ENCODE results near the gene KCNJ6.
"Not testable (repeated sequence)": the region's sequence is repeated elsewhere in the genome, so short reads cannot be mapped to it uniquely, and the experiment has no call there.

The KCNJ6 gene

DNA sequence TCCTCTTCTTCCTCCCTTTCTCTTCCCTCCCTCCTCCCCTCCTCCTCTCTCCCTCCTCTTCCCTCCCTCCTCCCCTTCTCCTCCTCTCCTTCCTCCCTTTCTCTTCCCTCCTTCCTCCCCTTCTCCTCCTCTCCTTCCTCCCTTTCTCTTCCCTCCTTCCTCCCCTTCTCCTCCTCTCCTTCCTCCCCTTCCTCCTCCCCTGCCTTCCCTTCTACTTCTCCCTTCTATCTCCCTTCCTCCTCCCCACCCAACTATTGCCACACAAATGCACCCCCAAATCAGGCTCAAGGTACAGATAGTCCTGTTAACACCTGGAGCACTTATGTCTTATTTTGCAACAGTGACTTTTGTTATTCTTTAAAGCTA lies 203.7 kb downstream of the KCNJ6 start:
- DNase-seq, result not testable (repeated sequence)

DNA sequence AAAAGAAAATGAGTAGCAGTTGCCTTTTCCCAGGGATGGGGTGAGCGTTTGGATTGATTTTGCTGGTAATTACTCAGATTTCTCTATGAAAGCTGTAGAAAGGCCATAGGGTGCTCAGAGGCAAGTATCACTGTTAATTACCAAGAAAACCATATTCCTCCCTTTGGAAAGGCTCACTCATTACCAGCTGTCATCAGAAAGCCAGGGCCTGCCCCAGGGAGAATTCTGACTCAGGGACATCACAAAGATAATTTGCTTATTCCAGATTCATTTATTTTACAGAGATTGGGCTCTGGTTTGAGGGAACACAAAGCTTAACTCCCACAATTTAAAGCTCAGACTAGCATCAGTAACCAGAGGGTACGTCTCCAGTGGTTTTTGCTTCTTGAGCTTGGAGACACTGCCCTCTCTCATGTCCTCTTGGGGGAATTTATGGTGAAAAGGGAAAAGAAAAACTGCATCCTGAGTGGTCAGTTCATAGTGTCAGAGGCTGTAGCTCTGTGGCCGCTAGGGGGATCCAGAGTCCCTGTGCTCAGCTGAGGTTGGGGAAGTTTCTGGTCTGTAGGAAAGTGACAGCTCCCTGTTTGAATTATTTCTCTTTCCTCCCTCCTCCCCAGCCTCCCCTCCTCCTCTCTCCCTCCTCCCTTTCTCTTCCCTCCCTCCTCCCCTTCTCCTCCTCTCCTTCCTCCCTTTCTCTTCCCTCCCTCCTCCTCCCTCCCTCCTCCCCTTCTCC lies 204.3 kb downstream of the KCNJ6 start:
- peak; percentile 84 for DNase-seq

DNA sequence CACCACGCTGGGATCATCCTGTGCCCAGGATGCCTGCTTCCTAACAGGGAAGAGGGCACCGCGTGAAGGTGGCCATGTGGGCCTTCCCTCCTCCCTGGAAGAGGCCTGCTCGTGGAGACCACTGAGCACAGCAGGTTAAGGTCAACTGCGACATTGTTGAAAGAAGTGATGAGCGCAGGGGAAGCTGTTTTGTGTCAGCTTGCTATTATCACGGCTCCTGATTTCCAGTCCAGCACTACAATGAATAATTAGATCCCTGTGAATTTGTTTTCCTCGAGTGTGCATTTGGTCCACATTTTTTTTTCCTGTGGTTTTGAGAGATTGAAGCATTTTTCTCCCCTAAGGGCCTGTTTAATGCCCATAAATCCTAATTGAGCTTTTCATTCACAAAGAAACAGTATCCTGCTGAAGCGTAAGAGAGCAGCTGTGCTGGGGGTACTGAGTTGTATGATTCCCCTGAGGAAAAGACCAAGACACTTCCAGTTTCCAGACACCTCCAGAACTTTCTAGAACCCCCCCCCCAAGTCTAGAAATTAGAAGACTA lies 204.9 kb downstream of the KCNJ6 start:
- no peak for DNase-seq

DNA sequence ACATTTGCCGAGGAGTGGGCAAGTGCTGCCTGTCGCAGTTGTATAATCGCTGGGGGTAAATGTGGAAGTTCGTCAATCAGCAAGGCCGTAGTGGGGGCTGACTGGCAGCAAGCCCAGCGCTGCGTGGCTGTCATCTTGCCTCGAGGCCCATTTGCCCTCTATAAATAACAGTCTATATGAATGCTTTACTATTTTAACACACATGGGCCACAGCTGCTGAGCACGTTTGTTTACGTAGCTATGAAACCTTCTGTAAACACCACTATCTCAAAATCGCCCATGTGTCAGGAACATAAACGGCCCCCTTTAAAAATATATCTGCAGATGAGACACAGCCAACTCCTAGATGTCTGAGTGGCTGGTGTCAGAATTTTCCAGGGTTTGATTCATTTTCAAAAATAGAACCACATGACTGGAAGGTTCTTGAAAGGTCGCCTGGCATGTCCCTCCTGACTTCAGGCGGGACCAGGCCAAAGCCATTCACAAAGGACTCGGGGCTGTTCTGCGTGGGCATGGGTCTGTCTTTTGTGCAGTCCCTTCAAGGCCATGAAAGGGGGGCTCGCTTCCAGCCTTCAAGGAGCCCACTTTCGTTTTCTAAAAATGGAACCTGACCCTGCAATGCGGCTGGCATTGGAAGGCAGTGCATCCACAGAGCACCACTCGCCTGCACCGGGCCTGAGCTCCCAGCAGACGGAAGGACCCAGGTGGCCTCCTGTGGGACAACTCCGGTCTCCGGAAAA lies 205.5 kb downstream of the KCNJ6 start:
- DNase-seq, result no peak

DNA sequence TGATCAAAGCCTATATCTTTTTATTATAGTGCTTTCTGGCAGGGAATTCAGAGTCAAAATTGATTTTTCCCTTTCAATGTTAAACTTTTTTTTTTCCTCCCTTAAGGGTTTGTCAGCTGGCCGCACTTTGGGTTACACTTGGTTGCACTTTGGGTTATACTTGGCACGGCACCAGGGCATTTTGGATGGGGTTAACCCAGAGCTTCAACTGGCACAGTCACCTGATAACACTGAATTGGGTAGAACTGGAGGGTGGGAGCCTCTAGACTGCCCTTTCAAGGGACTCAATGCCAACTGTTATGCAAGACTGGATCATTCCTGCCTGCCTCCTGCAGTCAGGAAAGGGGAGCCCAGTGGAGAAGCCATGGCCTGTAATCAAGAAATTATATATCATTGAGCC lies 211.5 kb downstream of the KCNJ6 start:
- DNase-seq, result no peak

GRCh38 chr21:37702241-37702640 lies 214.0 kb downstream of the KCNJ6 start:
- DNase-seq, result no peak

DNA sequence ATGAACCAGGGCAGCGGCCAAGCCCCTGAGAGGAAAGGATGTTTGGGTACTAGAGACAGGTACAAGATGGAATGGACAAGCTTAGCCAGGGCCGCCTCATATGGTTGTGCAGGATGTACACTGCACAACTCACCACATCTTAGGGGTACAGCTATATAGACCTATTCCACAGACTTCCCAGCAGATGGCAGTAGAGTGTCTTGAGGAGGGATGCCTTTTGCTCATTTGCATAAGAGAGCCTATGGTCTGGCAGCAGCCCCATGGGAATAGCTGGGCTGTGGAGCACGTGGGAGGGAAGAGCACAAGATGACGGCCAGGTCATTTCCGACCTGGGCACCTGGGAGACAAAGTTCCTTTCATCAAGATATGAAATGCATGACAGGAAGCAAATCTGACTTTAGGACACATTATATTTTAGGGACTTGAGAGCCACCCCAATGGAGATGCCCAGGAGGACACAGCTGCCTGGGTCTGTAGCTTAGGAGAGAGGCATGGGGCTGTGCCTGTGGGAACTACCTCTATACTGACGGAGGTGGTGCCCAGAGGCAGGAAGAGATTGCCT lies 215.5 kb downstream of the KCNJ6 start:
- DNase-seq, result peak; percentile 81

DNA sequence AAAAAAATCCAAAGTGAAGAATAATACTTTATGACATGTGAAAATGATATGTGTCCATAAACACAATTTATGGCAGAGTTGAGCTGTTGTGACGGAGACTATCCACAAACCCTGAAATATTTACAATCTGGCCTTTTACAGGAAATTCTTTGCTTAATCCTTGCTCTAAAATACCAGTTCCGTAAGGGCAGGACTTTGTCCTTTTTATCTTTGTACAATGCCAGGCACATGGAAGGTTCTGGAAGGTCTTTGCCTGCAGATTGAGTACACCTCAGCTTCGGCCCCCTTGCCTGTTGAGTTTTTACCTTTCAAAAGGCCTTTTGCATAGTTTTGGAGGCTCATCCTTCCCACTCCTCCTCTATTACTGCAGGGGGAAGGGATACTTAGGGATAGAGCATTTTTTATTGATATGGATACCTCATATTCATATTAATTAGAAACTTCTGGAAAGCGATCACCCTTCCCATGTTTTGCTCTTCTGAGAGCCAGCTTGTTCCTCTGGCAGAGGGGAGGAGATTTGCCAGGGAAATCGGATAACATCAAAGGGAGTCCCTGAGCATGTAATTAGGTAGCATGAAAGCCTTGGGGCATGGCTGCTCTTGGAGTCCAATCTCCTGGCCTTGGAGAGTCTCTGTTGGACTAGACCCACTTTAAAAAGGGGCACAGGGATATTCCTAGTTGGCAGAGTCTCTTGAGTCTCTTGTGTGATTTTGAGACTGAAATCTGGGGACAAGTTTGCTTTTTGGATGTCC lies 217.1 kb downstream of the KCNJ6 start:
- no peak for DNase-seq

DNA sequence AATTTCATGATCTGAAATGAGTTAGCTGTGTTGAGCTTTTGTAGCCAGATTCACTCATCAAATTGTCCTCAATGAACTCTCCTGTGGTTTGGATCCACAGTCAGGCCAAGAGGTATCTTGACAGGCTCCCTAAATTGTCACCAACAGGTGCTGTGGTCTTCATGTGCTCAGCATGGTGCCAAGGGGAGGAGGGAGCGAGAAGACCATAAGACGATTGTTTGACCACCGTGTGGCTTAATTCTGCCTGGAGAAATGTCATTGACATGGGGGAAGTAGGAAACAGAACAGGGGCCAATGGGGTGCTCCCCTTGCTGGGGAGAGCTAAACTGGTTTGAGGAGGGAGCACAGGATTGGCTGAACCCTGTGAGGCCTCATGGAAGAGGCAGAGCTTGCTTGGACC lies 219.3 kb downstream of the KCNJ6 start:
- no peak for DNase-seq

- no peak for DNase-seq
Observed at GRCh38 chr21:37695111-37695510, 221.1 kb downstream of the KCNJ6 start.

- peak; percentile 10 for DNase-seq
Observed at GRCh38 chr21:37688952-37689659, 227.2 kb downstream of the KCNJ6 start.

DNA sequence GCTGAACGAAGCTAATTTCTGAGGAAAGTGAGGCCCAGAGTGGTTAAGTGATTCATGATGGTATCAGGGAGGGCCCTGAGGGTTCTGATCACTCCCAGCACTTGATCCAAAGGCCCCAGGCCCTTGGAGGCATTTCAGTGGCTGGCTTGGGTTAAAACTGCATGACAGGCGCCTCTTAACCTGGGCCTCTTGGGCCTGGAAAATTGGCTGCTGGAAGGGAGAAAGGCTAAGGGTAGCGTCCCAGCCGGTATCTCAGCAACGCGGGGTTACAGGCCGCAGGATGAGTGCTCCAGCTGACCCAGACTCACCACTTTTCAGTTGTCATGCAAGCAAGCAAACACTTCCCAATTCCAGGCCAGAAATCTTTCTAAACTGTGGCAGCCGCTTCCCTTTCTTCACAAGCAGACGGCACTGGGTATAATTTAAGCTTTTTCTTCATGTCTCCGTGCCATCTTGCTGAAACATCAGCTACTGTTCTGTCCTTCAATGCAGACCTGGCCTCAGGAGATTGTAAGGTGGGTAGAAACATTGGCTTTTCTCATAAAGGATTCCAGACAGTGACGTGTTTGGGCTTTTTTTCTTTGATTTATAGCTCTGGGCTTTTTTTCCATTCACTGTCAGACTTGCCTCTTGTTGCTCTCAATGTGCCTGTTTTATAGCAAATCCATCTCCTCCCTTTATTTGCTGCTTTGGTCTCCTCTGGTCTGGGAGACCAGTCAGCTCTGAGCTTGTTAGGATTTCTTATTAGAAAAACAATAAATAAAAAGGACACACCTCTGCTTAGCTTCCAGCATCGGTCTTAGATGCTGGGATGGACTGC lies 229.1 kb downstream of the KCNJ6 start:
- DNase-seq, result peak; percentile 46

GRCh38 chr21:37684547-37684946 lies 231.7 kb downstream of the KCNJ6 start:
- DNase-seq, result no peak

GRCh38 chr21:37684115-37684493 lies 232.2 kb downstream of the KCNJ6 start:
- no peak for DNase-seq

DNA sequence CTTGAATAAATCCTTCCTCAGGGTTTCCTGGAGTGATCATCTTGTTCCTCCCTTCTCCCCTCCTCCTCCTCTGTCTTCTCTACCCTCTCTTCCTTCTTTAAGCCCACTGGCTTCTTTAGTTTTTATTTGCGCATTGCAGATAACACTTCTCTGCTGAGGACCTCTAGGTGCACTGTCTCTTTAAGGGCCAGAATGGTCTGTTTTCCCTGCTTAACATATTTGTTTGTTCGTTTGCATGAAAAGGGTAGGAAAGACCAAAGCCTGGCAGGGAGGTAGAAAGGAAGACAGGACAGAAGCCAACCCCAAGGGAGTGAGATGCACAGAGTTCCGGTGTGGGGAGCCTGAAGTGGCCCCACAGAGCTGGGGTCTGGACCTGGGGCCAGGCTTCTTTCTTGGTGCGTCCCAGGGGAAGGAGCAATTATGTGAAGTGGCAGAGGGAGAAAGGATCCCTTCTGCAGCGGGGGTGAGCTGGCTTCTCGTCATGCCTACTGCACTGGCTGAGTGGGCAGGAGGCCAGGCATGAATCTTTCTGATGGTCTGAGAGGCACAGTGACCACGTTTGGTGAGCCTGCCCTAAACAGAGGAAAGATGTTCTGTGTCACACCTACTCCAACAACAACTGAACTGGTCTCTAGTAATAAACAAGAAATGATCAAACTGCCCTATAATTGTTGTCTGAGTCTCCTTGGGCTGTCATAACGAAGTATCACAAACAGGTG lies 232.7 kb downstream of the KCNJ6 start:
- DNase-seq, result no peak

GRCh38 chr21:37682966-37683365 lies 233.3 kb downstream of the KCNJ6 start:
- DNase-seq, result no peak

DNA sequence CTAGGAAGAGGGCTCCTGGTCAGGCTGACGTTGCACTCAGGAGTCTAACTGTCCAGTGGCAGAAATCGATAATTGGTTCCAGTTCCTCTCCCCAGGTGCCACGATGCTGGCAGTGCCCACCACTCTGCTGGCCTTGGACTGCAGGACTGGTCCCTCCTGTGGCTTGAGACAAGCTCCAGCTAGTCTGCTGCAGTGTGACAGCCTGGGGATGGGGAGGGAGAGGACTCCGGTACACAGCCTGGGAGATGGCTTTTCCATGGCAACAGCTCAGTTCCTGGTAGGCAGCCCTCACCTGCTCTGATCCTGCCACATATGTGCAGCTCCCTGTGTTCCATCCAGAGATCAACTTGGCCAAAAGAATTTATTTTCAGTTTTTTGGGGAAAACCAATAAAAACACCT lies 239.3 kb downstream of the KCNJ6 start:
- DNase-seq, result no peak

DNA sequence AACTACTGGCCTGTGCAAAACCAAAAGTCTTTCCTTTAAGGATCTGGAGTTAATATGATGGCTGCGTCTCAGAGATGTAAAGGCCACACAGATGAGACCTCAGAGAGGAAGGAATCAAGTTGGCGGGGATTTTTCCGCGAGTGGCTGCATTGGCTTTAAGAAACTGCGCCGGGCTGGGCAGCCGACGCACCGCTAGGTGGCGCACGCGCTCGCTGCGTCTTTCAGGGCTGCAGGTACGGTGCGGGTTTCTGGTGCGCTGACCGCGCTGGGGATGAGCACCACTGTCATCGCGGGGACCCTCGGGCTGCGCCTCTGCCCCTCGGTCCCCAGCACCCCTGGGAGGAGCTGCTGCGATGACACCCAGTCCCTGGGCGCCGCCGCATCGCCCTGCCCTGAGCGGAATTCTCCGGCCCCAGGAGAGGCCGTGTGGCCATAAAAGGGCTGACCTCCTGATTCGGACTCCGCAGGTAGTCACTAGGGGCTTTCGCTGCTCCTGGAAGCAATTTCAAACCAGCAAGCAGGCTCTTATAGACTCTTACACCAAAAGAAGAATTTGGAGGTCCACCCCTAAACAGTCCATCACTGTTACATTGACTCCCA lies 241.0 kb downstream of the KCNJ6 start:
- peak; percentile 70 for DNase-seq

DNA sequence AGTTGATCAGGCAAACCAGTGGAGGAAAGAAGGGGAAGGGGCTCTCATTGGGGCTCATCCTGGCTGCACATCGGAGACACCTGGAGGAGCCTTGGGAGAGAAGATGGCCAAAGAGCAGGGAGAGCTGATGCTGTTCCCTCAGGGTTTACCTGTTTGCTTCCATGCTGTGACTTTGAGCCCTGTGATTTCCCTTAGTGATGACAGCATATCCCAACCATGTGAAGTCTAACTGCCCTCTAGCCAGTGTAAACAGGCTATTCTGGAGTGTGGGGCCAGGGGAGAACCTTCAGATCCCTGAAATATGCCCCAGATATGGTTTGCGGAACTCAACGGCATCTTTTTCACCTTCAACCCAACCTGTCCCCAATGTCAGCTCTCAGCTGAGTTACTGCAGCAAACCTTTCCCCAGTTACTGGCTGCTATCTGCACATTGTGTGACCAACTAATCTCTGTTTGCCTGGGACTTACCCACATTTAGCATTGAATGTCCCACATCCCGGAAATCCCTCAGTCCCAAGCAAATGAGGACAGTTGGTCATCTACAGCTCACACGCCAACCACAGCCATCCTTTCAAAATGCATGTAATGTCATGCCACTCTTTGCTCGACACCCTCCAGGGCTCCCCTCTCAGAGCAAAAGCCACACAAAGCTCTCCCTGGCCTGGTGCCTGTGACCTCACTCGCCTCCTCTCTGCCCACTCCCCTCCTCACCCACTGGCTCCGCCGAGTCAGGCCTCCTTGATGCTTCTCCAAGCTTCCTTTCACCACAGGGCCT lies 242.3 kb downstream of the KCNJ6 start:
- DNase-seq, result no peak

GRCh38 chr21:37671381-37671780 lies 244.9 kb downstream of the KCNJ6 start:
- DNase-seq, result no peak
